Smooth muscle cell of trachea (primary cell): ENCODE data around the gene RNF5. TPM values are rescaled to one million over a fixed set of nuclear protein-coding genes. Genes with fewer than 3 reads are reported as not detected.

Source experiments
- total RNA-seq: library from RNA; depleted of rRNA; stranded (reverse); fragments of >200 nt; gene quantifications from 2 replicates; pipeline ENCODE4 v1.2.1, GENCODE V29; 2014

RNF5 gene, protein sequence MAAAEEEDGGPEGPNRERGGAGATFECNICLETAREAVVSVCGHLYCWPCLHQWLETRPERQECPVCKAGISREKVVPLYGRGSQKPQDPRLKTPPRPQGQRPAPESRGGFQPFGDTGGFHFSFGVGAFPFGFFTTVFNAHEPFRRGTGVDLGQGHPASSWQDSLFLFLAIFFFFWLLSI
- 17.5 and 30.7 TPM in 2 replicates for total RNA-seq

GRCh38 chr6:32177788-32178546 lies at the start of gene RNF5:
TSS of gene RNF5 (plus strand) at chr6:32178405. CDS start at chr6:32178512, 107 bp downstream.

DNA sequence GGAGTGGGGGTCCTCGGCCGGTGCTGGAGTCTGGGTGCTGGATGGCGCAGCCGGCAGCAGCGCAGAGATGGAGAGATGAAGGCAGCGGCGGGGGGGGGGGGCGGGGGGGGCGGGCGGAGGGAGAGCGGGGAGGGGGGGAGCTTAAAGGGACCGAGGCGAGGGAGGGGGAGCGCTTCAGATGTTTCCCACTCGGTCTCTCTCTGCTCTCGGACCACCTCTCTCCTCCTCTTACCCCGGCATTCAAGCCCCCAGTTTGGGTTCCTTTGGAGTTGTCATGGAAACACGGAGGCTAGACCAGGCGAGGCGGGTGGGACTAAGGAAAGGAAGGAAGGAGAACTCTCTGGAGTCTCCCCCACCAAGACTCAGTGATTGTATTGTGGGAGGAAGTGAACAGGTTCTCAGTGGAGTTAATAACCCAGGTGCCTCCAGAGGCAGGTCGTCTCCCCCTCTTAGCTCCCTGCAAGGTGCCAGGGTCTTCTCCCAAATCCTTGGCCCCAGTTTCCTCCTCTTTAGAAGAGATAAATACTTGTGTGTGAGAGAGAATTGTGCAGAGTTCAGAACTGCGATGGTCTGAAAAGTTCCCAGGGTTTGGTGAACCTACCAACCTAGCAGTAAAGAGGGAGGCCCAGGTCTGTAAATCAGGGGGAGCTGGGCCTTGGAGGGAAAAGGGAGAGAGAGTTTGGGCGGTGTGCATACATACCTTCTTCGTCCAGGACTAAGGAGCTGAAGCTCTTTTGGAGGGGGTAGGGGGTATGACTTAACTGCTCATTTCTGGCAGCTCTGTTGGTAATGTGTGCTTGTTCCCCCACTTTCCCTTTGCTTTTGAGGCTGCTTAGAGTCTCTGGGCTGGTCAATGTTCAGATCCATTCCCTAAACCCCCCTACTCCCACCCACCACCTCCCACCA lies 26.1 kb upstream of the RNF5 start, which contains the start of gene PRRT1:
Gene PRRT1 (minus strand): TSS at position 77 of the 906 bp plus-strand sequence. CDS start 112 bp downstream, outside the sequence.

GRCh38 chr6:32153564-32154513 lies 24.4 kb upstream of the RNF5 start, which contains the start of gene PPT2:
TSS of gene PPT2 (plus strand) at chr6:32154141. CDS start at chr6:32154595, 454 bp downstream.

DNA sequence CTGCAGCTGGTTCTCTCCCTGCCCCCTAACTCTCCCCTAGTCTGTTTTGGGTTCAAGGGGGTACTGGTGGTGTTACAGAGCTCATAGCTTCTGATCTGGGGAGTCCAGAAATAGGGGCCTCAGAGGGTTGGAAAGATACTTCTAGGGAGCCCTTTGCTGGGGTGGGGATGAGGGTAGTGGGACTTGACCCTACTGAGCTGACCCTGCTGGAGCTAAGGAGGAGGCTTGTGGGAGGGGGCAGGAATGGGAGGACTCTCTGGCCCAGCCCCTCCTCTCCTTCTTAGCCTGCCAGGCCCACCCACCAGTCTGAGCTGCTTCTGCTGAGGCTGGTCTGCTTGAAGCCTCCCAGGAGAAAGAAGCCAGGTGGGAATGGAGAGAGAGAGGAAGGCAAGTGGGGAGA lies 13.9 kb upstream of the RNF5 start, which contains the start of gene EGFL8:
Gene EGFL8 (plus strand): TSS at position 301 of the 400 bp plus-strand sequence. CDS start 1,571 bp downstream, outside the sequence.

GRCh38 chr6:32175711-32176475 lies 2.3 kb upstream of the RNF5 start, which contains the start of gene AGPAT1:
TSS of gene AGPAT1 (minus strand) at chr6:32176084. CDS start at chr6:32171496, 4,588 bp downstream.

DNA sequence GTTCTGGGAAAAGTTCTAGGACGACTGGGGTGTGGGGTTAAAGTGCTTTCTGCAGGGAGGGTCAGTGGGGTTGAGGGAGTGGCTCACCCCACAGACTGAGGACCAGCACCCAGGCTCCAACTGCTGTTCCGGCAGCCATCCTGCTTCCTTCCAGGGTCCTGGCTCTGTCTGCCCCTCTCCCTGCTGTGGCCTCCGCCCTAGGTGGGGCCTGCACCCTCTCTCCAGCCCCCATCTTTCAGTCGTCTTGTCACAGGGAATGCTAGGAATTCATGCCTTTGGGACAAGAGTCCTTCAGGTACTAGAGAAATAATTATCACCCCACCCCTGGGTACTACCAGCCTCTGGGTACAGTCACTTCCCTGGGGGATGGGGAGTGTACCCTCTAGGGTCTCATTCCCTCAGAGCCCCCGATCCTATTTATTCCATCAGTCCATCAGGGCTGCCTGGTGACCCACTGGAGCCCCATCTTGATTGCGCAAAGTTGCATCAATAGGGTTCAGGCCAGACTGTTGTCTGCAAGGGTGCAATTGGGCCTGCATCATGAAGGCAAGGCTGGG lies 6.0 kb downstream of the RNF5 start, which contains the start of gene AGER:
Gene AGER (minus strand): TSS at position 170 of the 557 bp plus-strand sequence. CDS start 31 bp downstream, at position 139.

GRCh38 chr6:32190054-32190851 lies 12.0 kb downstream of the RNF5 start, which contains the start of gene PBX2:
TSS of gene PBX2 (minus strand) at chr6:32190202. CDS start at chr6:32189915, 287 bp downstream.

GRCh38 chr6:32192608-32193039 lies 14.4 kb downstream of the RNF5 start, which contains the start of gene GPSM3:
TSS of gene GPSM3 (minus strand) at chr6:32192643. CDS start at chr6:32192513, 130 bp downstream.

DNA sequence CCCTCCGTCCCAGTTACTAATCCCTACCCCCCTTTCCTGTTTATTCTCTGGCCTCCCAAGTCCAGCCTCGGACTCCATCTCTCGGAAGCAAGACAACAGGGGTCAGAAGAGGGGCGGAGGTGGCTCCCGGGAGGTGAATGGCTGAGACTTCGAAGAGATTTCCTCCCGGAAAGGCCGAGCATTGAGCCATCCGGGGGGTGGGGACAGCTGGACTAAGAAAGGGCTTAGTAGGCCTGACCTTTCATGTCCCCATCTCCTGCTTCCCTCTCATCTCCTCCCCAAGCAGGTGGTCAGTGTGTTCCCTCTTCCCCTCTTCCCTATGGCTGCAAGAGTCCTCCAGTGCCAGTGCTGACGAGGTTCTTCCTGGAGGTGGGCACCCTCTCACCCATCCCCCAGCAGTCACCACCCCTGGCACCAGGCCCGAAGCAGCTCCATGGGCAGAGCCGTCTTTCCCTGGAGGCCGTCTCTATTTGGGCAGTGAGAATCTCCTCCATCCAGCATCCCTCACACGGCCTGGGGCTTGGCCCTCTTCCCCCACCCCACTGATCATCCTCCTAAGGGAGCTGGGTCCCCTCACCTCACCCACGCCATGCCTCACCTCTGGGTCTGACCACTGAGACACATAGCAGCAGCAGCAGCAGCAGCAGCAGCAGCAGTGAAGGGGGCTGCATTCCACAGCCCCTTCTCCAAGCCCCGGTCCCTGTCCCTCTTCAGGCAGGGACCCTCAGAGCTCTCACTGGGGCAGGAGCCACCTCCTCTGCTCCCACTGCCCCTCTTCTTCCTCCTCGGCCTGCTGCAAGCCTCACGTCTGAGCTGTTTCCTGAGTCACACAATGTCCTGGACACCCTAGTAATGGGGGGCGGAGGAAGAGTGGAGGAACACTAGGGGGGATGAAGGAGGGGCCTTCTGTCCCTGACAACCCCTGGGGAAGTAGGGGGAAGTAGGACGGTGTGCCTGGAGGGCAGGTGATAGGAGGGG lies 45.3 kb downstream of the RNF5 start, which contains the start of gene NOTCH4:
Gene NOTCH4 (minus strand): TSS at position 810 of the 978 bp plus-strand sequence. CDS start 139 bp downstream, at position 671.

Other genes starting within 250 kb of the RNF5 start
- gene CFB, start 232.3 kb upstream of the RNF5 start, total RNA-seq: 24.1 and 45.0 TPM in 2 replicates
- 108 and 168 TPM in 2 replicates for gene NELFE, start 219.4 kb upstream of the RNF5 start, total RNA-seq
- 57.7 and 89.3 TPM in 2 replicates for gene SKIC2, start 219.2 kb upstream of the RNF5 start, total RNA-seq
- gene DXO, start 206.3 kb upstream of the RNF5 start, total RNA-seq: 12.8 and 15.1 TPM in 2 replicates
- 4.1 and 11.6 TPM in 2 replicates for gene C4A, start 196.3 kb upstream of the RNF5 start, total RNA-seq
- gene C4B, start 163.6 kb upstream of the RNF5 start, total RNA-seq: 6.4 and 6.8 TPM in 2 replicates
- 0.17 and 0.44 TPM in 2 replicates for gene CYP21A2, start 140.0 kb upstream of the RNF5 start, total RNA-seq
- gene TNXB, start 69.1 kb upstream of the RNF5 start, total RNA-seq: 7.7 and 77.6 TPM in 2 replicates
- 20.8 and 27.2 TPM in 2 replicates for gene ATF6B, start 50.2 kb upstream of the RNF5 start, total RNA-seq
- gene FKBPL, start 48.1 kb upstream of the RNF5 start, total RNA-seq: 6.7 and 6.8 TPM in 2 replicates
- gene PRRT1, start 26.5 kb upstream of the RNF5 start, total RNA-seq: 0.33 and 0.44 TPM in 2 replicates
- gene PPT2, start 24.3 kb upstream of the RNF5 start, total RNA-seq: 14.7 and 15.9 TPM in 2 replicates
- gene EGFL8, start 13.8 kb upstream of the RNF5 start, total RNA-seq: 0.66 and 1.9 TPM in 2 replicates
- 17.5 and 42.2 TPM in 2 replicates for gene AGPAT1, start 2.3 kb upstream of the RNF5 start, total RNA-seq
- 0.44 and 0.50 TPM in 2 replicates for gene AGER, start 5.8 kb downstream of the RNF5 start, total RNA-seq
- 57.5 and 61.2 TPM in 2 replicates for gene PBX2, start 11.8 kb downstream of the RNF5 start, total RNA-seq
- gene GPSM3, start 14.2 kb downstream of the RNF5 start, total RNA-seq: 1.3 and 1.8 TPM in 2 replicates
- 1.3 and 2.0 TPM in 2 replicates for gene NOTCH4, start 45.7 kb downstream of the RNF5 start, total RNA-seq
- gene TSBP1, start 193.5 kb downstream of the RNF5 start, total RNA-seq: not detected in 2 replicates
- not detected in 2 replicates for gene BTNL2, start 228.8 kb downstream of the RNF5 start, total RNA-seq